LHCN-M2 (cell line): ENCODE measurements around the gene TAF6L. TPM values are rescaled to one million over a fixed set of nuclear protein-coding genes. Genes with fewer than 3 reads are reported as not detected.
"Not testable (repeated sequence)": the region's sequence is repeated elsewhere in the genome, so short reads cannot be mapped to it uniquely, and the experiment has no call there.

Source experiments
- DNase-seq: peaks from one replicate; pipeline ENCODE4 v3.0.0-alpha.2; 2012; ENCODE audit warnings: low read depth
- total RNA-seq: library from RNA; depleted of rRNA; stranded (reverse); fragments of >200 nt; gene quantifications from 2 replicates; pipeline ENCODE4 v1.2.3, GENCODE V29; 2014; rRNA removed

TAF6L gene
- total RNA-seq, 1 experiment from 2014 or later = 25.9 TPM

- peak; percentile 91 for DNase-seq
Observed at GRCh38 chr11:62805076-62805892, 34.1 kb downstream of the TAF6L start, which contains the start of gene NXF1. Gene NXF1 (minus strand): TSS chr11:62805440. CDS start chr11:62805356, 84 bp downstream.

- peak; percentile 32 for DNase-seq
Observed at GRCh38 chr11:62805961-62806441, 34.8 kb downstream of the TAF6L start.

DNA sequence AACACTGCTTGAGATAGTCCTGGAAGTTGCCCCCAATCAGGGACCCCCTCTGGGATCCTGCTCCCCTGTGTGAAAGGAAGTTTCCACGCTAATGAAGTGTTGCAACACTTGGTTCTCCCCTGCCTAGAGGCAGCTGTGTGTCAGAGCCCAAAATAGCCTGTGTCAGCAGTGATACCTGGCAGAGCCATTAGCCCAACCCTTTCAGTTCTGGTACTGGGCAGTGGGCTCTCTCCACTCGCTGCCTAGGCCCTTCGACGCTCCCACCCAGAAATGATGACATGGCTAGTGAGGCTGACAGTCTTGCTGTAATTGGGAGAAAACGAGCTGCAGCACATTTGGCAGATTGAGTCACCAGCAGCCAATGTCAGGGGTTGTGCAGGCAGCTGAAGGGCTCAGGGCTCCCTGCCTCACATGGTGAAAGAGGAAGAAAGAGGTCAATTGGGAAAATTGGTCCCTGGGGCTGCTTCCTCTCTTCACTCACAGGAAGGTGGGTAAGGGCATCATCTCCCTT is 35.5 kb downstream of the TAF6L start:
- peak; percentile 43 for DNase-seq

DNA sequence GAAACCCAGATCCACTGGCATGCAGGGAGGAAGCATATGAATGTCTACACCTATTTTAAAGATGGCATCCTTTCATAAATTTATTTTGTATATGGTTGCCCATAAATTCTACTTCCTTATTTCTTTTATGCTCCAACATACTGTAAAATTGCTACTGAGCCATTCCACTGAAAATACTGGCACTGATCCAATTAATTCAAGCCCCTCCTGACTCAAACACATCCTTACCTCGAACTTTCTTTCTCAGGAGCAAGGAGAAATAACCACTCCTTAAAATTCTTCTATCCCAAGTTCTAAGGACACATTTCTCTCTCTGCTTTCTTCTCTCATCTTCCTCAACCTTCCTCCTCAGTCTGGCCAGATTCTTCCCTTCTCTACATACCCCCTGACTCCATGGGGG is 39.6 kb downstream of the TAF6L start:
- no peak for DNase-seq

DNA sequence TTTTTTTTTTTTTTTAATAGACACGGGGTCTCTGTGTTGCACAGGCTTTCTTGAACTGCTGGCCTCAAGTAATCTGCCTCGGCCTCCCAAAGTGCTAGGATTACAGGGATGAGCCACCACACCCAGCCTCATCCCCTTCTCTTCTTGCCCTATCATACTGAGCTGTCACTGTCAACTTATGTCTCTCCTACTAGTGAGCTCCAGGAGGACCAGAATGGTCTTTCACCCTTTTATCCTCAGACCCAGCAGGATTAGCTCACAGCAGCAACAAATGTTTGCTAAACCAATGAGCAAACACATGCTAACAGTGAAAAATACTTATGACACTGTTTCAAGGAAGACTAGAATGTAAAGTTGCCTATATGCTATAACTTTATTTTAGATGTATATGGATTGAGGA is 40.5 kb downstream of the TAF6L start:
- DNase-seq = no peak

DNA sequence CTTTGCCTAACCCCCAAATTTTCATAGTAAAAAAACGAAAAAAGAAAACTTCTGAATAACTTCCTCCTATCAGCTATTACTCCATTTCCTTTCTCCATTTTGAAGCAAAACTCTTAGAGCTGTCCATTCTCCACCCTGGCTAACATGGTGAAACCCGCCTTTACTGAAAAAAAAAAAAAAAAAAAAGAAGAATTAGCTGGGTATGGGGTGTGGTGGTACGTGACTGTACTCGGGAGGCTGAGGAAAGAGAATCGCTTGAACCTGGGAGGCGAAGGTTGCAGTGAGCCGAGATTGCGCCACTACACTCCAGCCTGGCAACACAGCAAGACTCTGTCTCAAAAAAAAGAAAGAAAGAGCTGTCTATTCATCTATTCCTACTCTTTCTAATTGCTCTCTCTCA is 45.4 kb downstream of the TAF6L start:
- DNase-seq = no peak

DNA sequence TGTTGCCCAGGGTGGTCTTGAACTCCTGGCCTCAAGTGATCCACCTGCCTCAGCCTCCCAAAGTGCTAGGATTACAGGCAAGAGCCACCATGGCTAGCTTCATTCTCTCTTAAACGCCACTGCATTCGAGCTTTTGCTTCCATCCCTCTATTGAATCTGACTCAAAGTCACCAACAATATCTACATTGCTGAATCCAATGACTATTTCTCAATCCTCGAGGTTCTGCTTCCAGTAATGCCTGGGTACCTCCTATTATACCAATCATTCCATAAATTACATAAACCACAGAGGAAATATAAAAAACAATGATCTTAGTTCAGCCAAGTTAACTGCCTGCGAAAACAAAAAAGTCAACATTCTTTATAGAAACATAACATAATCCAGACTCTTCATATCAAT is 45.9 kb downstream of the TAF6L start:
- DNase-seq = no peak

DNA sequence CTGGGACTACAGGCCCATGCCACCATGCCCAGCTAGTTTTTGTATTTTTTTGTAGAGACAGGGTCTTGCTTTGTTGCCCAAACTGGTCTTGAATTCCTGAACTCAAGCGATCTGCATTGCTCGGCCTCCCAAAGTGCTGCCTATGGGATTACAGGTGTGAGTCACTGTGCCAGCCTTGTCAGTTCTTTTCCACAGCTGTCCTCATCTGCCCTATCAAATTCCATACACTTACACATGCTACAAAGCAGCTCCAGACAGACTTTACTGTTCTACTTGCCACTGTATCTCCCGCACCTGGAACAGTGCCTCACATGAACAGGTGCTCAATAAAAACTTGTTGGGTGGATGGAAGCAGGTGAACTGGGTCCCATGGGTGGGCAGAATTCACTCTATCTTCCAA is 52.5 kb downstream of the TAF6L start:
- DNase-seq = peak; percentile 73

DNA sequence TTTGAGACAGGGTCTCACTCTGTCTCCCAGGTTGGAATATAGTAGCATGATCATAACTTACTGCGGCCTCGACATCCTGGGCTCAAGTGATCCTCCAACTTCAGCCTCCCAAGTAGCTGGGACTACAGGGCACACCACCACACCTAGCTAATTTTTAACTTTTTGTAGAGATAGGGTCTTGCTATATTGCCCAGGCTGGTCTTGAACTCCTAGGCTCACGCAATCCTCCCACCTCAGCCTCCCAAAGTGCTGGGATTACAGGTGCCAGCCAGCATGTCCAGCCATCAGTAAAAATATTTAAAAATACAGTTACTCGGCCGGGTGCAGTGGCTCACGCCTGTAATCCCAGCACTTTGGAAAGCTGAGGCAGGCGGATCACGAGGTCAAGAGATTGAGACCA is 56.9 kb downstream of the TAF6L start:
- DNase-seq = not testable (repeated sequence)

GRCh38 chr11:62830904-62831519 is 59.8 kb downstream of the TAF6L start:
- no peak for DNase-seq

DNA sequence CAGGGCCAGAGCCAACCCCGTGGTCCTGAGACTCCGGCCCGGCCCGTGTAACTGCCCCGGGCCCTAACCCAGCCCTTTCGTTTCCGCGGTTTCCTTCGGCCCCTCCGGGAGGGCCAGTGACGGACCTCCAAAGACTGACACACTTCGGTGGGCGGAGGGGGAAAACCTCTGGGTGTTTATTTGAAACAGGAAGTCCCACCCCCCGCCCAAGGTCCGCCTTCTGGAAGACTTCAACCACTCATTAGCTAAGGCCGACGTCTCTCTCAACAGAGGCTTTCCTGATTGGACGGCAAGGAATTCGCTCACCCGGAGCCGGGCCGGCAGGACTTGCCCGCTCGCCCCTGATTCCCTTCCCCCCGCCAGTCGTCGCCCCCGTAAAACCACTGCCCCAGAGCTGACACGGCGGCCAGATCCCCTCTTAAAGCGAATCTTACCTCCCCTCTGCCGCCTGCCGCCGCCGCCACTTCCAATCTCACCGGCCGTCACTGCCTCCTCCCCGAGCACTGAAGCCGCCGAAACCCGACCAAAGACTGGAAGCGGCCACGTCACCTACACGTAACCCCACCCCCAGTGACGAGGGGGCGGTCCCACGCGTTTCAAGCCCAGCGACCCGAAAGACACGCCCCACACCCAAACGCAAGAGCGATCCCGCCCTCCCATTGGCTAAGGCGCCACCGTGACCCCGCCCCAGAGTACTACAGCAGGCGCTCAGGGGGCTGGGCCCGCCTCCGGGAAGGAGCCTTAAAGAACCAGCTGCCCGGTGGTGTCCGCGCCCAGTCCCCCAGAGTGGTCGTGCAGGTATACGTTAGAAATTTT is 60.5 kb downstream of the TAF6L start, which contains the start of gene STX5:
STX5 (minus strand) TSS at position 532 of the 816 bp plus-strand sequence. CDS start 808 bp downstream, outside the sequence.
- peak; percentile 97 for DNase-seq

DNA sequence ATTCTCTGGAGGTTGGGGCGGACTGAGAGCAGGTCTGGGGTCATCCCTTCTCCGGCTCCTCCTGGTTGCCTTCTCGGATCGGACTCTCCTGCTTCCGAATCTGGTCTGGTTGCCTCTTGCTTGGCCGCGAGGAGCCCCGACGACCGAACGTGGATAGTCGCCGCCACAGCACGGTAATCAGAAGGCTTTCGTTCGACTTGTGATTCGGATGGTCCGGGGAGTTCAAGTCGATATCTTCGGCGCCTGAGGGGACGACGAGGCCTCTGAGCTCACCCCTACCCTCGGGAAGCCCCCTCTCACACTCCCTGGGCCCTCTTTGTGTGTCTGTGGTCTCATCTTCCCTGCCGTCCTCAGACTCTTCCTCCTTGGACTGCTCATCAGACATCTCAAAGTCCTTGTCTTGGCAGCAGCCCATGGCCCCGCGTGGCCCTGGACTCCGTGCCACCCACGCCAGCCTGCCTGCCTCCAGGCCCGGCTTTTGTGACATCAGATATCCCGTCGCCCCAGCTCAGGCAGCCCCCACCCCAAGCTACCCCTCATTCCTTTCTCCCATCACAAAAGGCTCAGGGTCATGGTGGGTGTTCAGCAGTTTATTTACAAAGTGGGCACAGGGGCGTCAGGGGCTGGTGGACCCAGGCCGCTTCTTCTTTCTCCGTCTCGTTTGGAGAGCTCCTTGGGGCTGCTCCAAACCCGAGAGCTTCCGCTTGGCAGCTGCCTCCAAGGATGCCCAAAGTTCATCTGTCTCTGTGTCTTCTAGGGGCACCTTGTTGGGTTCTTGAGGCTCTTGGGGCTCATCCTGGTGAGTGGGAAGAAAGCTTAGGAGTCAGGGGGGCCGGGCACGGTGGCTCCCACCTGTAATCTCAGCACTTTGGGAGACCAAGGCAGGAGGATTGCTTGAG is 61.4 kb downstream of the TAF6L start, which contains the start of gene TEX54:
TEX54 (minus strand) TSS at position 506 of the 899 bp plus-strand sequence.
- DNase-seq = no peak

- no peak for DNase-seq
Observed at GRCh38 chr11:62835336-62835735, 64.1 kb downstream of the TAF6L start.

Other genes with a start within 250 kb of the TAF6L start
- 313 and 332 TPM in 2 replicates for gene AHNAK, start 224.6 kb upstream of the TAF6L start, total RNA-seq
- 1,532 and 1,571 TPM in 2 replicates for gene EEF1G, start 197.5 kb upstream of the TAF6L start, total RNA-seq
- 9.0 and 9.8 TPM in 2 replicates for gene TUT1, start 179.9 kb upstream of the TAF6L start, total RNA-seq
- 142 and 149 TPM in 2 replicates for gene MTA2, start 169.5 kb upstream of the TAF6L start, total RNA-seq
- gene EML3, start 158.6 kb upstream of the TAF6L start, total RNA-seq = 41.5 and 46.8 TPM in 2 replicates
- gene ROM1, start 158.1 kb upstream of the TAF6L start, total RNA-seq = 8.9 and 10.3 TPM in 2 replicates
- 74.1 and 92.8 TPM in 2 replicates for gene B3GAT3, start 149.4 kb upstream of the TAF6L start, total RNA-seq
- gene GANAB, start 124.8 kb upstream of the TAF6L start, total RNA-seq = 267 and 299 TPM in 2 replicates
- 27.9 and 28.1 TPM in 2 replicates for gene INTS5, start 118.1 kb upstream of the TAF6L start, total RNA-seq
- gene C11orf98, start 106.2 kb upstream of the TAF6L start, total RNA-seq = 55.7 and 72.4 TPM in 2 replicates
- gene CSKMT, start 106.1 kb upstream of the TAF6L start, total RNA-seq = 3.2 and 8.7 TPM in 2 replicates
- 11.0 and 16.4 TPM in 2 replicates for gene UQCC3, start 99.7 kb upstream of the TAF6L start, total RNA-seq
- gene LBHD1, start 99.1 kb upstream of the TAF6L start, total RNA-seq = 3.7 and 4.7 TPM in 2 replicates
- gene UBXN1, start 92.3 kb upstream of the TAF6L start, total RNA-seq = 97.0 and 122 TPM in 2 replicates
- gene LRRN4CL, start 81.9 kb upstream of the TAF6L start, total RNA-seq = 41.4 and 68.1 TPM in 2 replicates
- 80.1 and 86.2 TPM in 2 replicates for gene BSCL2, start 64.0 kb upstream of the TAF6L start, total RNA-seq
- not detected in 2 replicates for gene GNG3, start 63.7 kb upstream of the TAF6L start, total RNA-seq
- 8.7 and 14.4 TPM in 2 replicates for gene HNRNPUL2, start 43.9 kb upstream of the TAF6L start, total RNA-seq
- gene TTC9C, start 42.9 kb upstream of the TAF6L start, total RNA-seq = 31.8 and 53.4 TPM in 2 replicates
- gene ZBTB3, start 17.2 kb upstream of the TAF6L start, total RNA-seq = 6.7 and 9.2 TPM in 2 replicates
- gene POLR2G, start 9.8 kb upstream of the TAF6L start, total RNA-seq = 82.5 and 86.6 TPM in 2 replicates
- gene TMEM179B, start 16.0 kb downstream of the TAF6L start, total RNA-seq = 53.6 and 78.5 TPM in 2 replicates
- gene TMEM223, start 20.6 kb downstream of the TAF6L start, total RNA-seq = 26.9 and 32.6 TPM in 2 replicates
- 34.2 and 39.6 TPM in 2 replicates for gene NXF1, start 34.0 kb downstream of the TAF6L start, total RNA-seq
- 21.5 and 25.2 TPM in 2 replicates for gene STX5, start 60.7 kb downstream of the TAF6L start, total RNA-seq
- gene TEX54, start 61.4 kb downstream of the TAF6L start, total RNA-seq = not detected in 2 replicates
- gene WDR74, start 68.2 kb downstream of the TAF6L start, total RNA-seq = 56.5 and 56.6 TPM in 2 replicates
- gene SLC3A2, start 109.5 kb downstream of the TAF6L start, total RNA-seq = 121 and 132 TPM in 2 replicates
- not detected in 2 replicates for gene CHRM1, start 150.0 kb downstream of the TAF6L start, total RNA-seq
- not detected in 2 replicates for gene SLC22A6, start 213.6 kb downstream of the TAF6L start, total RNA-seq
- not detected in 2 replicates for gene SLC22A8, start 244.4 kb downstream of the TAF6L start, total RNA-seq